22Rv1 (cell line): ENCODE measurements around the gene FBRS.

Experiments used
- ZFX ChIP-seq: fragments of 450-650 bp; IDR thresholded peaks from 2 replicates; pipeline ENCODE4 v1.6.1; 2017; ENCODE audit warnings: antibody characterized with exemption, borderline replicate concordance
- TF ChIP-seq, protein P1 (sequence below): fragments of 450-650 bp; IDR thresholded peaks from 2 replicates; pipeline ENCODE4 v1.5.1; 2017; ENCODE audit warnings: mild to moderate bottlenecking

DNA sequence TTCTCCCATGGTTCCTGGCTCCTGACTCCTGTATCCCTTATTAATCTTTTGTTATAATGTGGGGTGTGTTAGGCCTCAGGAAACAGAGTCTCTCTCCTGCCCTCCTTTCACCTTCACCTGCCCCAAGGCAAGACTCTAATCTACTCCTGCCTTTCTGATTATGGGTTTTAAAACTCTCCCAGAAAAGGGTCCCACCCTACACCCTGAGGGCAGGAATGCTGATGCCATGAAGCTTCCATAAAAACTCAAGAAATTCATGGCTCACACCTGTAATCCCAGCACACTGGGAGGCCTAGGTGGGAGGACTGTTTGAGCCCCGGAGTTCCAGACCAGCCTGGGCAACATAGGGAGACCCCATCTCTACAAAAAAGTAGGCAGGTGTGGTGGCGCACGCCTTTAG, 22.1 kb downstream of the FBRS start:
- TF ChIP-seq, protein P1, sequence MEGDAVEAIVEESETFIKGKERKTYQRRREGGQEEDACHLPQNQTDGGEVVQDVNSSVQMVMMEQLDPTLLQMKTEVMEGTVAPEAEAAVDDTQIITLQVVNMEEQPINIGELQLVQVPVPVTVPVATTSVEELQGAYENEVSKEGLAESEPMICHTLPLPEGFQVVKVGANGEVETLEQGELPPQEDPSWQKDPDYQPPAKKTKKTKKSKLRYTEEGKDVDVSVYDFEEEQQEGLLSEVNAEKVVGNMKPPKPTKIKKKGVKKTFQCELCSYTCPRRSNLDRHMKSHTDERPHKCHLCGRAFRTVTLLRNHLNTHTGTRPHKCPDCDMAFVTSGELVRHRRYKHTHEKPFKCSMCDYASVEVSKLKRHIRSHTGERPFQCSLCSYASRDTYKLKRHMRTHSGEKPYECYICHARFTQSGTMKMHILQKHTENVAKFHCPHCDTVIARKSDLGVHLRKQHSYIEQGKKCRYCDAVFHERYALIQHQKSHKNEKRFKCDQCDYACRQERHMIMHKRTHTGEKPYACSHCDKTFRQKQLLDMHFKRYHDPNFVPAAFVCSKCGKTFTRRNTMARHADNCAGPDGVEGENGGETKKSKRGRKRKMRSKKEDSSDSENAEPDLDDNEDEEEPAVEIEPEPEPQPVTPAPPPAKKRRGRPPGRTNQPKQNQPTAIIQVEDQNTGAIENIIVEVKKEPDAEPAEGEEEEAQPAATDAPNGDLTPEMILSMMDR: no peak
- TF ChIP-seq ZFX: no peak
